Measurements from ENCODE around the gene IL10RB.
"Not testable (repeated sequence)": the region's sequence is repeated elsewhere in the genome, so short reads cannot be mapped to it uniquely, and the experiment has no call there.

Gene IL10RB

GRCh38 chr21:33240404-33240803 lies 25.8 kb upstream of the IL10RB start:
- no peak for DNase-seq (ENCODE audit: low read depth in 2 of 2)

- DNase-seq (ENCODE audit: low read depth in 2 of 2): no peak
Observed at GRCh38 chr21:33241846-33242245, 24.3 kb upstream of the IL10RB start.

GRCh38 chr21:33242846-33243245 lies 23.3 kb upstream of the IL10RB start:
- not testable (repeated sequence) for DNase-seq (ENCODE audit: low read depth in 2 of 2)

- DNase-seq (ENCODE audit: low read depth in 2 of 2): no peak
Observed at GRCh38 chr21:33244082-33244778, 21.9 kb upstream of the IL10RB start.

- DNase-seq (ENCODE audit: low read depth in 2 of 2): no peak
Observed at GRCh38 chr21:33244779-33245105, 21.4 kb upstream of the IL10RB start.

GRCh38 chr21:33245289-33245918 lies 20.8 kb upstream of the IL10RB start:
- no peak for DNase-seq (ENCODE audit: low read depth in 2 of 2)

- no peak for DNase-seq (ENCODE audit: low read depth in 2 of 2)
Observed at GRCh38 chr21:33246506-33246905, 19.7 kb upstream of the IL10RB start.

GRCh38 chr21:33246963-33247362 lies 19.2 kb upstream of the IL10RB start:
- no peak for DNase-seq (ENCODE audit: low read depth in 2 of 2)

- DNase-seq (ENCODE audit: low read depth in 2 of 2): no peak
Observed at GRCh38 chr21:33247599-33247998, 18.6 kb upstream of the IL10RB start.

- no peak for DNase-seq (ENCODE audit: low read depth in 2 of 2)
Observed at GRCh38 chr21:33249331-33250002, 16.7 kb upstream of the IL10RB start.

GRCh38 chr21:33251119-33251518 lies 15.0 kb upstream of the IL10RB start:
- DNase-seq (ENCODE audit: low read depth in 2 of 2): no peak

GRCh38 chr21:33253382-33253781 lies 12.8 kb upstream of the IL10RB start:
- DNase-seq (ENCODE audit: low read depth in 2 of 2): not testable (repeated sequence)

- DNase-seq (ENCODE audit: low read depth in 2 of 2): no peak
Observed at GRCh38 chr21:33254766-33255165, 11.4 kb upstream of the IL10RB start.

- no peak for DNase-seq (ENCODE audit: low read depth in 2 of 2)
Observed at GRCh38 chr21:33255404-33255803, 10.8 kb upstream of the IL10RB start.

- DNase-seq (ENCODE audit: low read depth in 2 of 2): no peak
Observed at GRCh38 chr21:33256019-33256418, 10.1 kb upstream of the IL10RB start.

GRCh38 chr21:33257094-33257803 lies 8.9 kb upstream of the IL10RB start:
- no peak for DNase-seq (ENCODE audit: low read depth in 2 of 2)

GRCh38 chr21:33258475-33258874 lies 7.7 kb upstream of the IL10RB start:
- DNase-seq (ENCODE audit: low read depth in 2 of 2): no peak

GRCh38 chr21:33259428-33259827 lies 6.7 kb upstream of the IL10RB start:
- no peak for DNase-seq (ENCODE audit: low read depth in 2 of 2)

GRCh38 chr21:33259995-33260394 lies 6.2 kb upstream of the IL10RB start:
- no peak for DNase-seq (ENCODE audit: low read depth in 2 of 2)

- DNase-seq (ENCODE audit: low read depth in 2 of 2): no peak
Observed at GRCh38 chr21:33261635-33262034, 4.5 kb upstream of the IL10RB start.

GRCh38 chr21:33262921-33263320 lies 3.2 kb upstream of the IL10RB start:
- no peak for DNase-seq (ENCODE audit: low read depth in 2 of 2)

- no peak for DNase-seq (ENCODE audit: low read depth in 2 of 2)
Observed at GRCh38 chr21:33264561-33264960, 1.6 kb upstream of the IL10RB start.

- no peak for DNase-seq (ENCODE audit: low read depth in 2 of 2)
Observed at GRCh38 chr21:33265664-33266049, 510 bp upstream of the IL10RB start.

Data from stimulated activated CD8-positive, alpha-beta memory T cell treated with anti-CD3 and anti-CD28 coated beads, Interleukin-2, amount 100 ng/mL, for 1 hour (primary cell).